Tibial artery (tissue), 4 donors: ENCODE data around the gene GPR153.

Source experiments
- DNase-seq, 2 donors: peaks; one replicate each; pipeline ENCODE4 v3.0.0-alpha.2; 2019
- H3K27ac ChIP-seq, 2 donors: fragments of 200-600 bp; sonication (generic) in 1 of 2; 1 replicate in 1 of 2; 2 replicates in 1 of 2; pipeline ENCODE4 v1.5.1; 2018 to 2019; ENCODE audit warnings: mild to moderate bottlenecking in 1 of 2
- H3K27me3 ChIP-seq, 2 donors: fragments of 200-600 bp; sonication (generic) in 1 of 2; one replicate each; pipeline versions ENCODE4 v1.5.1 to v1.6.0; 2016 to 2019
- H3K36me3 ChIP-seq, 3 donors: fragments of 200-600 bp; sonication (generic) in 2 of 3; one replicate each; pipeline ENCODE4 v1.5.1; 2016 to 2019; ENCODE audit warnings: mild to moderate bottlenecking in 2 of 3
- H3K4me1 ChIP-seq, 4 donors: fragments of 200-600 bp; sonication (generic) in 2 of 4; 1 replicate in 3 of 4; 2 replicates in 1 of 4; pipeline ENCODE4 v1.5.1; 2016 to 2019
- H3K4me3 ChIP-seq, 2 donors: fragments of 200-600 bp; sonication (generic) in 1 of 2; 1 replicate in 1 of 2; 2 replicates in 1 of 2; pipeline ENCODE4 v1.5.1; 2018 to 2019; ENCODE audit warnings: mild to moderate bottlenecking in 2 of 2
- H3K9me3 ChIP-seq, 3 donors: fragments of 200-600 bp; sonication (generic) in 1 of 3; one replicate each; pipeline ENCODE4 v1.5.1; 2016 to 2019
- intact Hi-C: fragments of 100-400 bp; cut with DNase I; formaldehyde crosslinking; loops from one replicate; pipeline ENCODE4 v1.15.0; 2023; ENCODE audit warnings: low total_unique reads
- TF ChIP-seq, protein P1 (sequence below), 2 experiments: fragments of 200-600 bp in 1 of 2; fragments of 450-650 bp in 1 of 2; IDR thresholded peaks; one replicate each; pipeline ENCODE4 v1.5.1; 2017 to 2019; ENCODE audit warnings: antibody characterized with exemption in 2 of 2, mild to moderate bottlenecking in 1 of 2, moderate library complexity in 1 of 2

GPR153 gene

DNA sequence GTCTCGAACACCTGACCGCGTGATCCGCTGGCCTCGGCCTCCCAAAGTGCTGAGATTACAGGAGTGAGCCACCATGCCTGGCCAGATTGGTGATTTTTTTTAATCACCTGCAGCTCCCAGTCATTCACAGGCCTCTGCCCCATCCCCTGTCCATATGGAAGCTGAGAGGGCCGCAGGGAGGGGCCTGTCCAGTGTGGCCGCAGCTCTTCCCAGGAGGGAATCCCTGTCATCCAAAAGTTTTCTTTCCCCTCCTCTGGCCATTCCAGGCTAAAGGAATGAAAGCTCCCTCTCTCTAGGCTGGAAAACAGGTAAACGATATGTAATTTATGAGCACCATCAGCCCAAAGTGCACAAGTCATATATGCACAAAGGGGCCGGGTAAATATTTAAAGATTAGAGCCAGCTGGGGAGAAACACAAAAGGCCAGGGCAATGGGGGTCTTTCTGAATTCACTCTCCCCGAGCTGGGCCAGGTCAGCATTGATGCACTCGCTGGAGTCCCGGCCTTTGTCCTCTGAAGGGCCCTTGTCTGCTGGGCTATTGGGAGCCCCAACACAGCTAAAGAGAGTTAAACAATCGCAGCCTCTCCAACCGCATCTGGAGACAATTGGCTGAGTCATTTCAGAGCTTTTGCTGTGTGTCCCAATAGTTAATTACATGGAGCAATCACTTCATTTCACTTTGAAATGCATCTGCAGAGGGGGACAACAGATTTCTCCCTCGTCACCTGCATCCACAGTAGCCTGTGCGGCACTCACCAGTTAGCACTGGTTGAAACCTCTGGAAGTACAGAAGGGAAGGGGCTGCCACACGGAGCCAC, 20.7 kb downstream of the GPR153 start:
- no peaks in the 10 kb centered on the region for H3K9me3 ChIP-seq
- TF ChIP-seq, protein P1, sequence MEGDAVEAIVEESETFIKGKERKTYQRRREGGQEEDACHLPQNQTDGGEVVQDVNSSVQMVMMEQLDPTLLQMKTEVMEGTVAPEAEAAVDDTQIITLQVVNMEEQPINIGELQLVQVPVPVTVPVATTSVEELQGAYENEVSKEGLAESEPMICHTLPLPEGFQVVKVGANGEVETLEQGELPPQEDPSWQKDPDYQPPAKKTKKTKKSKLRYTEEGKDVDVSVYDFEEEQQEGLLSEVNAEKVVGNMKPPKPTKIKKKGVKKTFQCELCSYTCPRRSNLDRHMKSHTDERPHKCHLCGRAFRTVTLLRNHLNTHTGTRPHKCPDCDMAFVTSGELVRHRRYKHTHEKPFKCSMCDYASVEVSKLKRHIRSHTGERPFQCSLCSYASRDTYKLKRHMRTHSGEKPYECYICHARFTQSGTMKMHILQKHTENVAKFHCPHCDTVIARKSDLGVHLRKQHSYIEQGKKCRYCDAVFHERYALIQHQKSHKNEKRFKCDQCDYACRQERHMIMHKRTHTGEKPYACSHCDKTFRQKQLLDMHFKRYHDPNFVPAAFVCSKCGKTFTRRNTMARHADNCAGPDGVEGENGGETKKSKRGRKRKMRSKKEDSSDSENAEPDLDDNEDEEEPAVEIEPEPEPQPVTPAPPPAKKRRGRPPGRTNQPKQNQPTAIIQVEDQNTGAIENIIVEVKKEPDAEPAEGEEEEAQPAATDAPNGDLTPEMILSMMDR (IDR thresholded peaks at IDR 0.05), result no peak
- H3K4me1 ChIP-seq, result peaks cover 0 to 19% (median 18%) of the 10 kb centered on the region in 4 donors
- peaks cover 10 to 62% of the 10 kb centered on the region in 2 donors for H3K27me3 ChIP-seq
- intact Hi-C loops, result loop anchor here (5.0 kb wide), 2 partner anchors 43 to 188 kb away; partner anchors contain the start of gene RPL22
- DNase-seq, result no peak
- no peak overlapping the region for H3K27ac ChIP-seq
- H3K36me3 ChIP-seq, result no peaks in the 10 kb centered on the region
- no peak overlapping the region for H3K4me3 ChIP-seq

DNA sequence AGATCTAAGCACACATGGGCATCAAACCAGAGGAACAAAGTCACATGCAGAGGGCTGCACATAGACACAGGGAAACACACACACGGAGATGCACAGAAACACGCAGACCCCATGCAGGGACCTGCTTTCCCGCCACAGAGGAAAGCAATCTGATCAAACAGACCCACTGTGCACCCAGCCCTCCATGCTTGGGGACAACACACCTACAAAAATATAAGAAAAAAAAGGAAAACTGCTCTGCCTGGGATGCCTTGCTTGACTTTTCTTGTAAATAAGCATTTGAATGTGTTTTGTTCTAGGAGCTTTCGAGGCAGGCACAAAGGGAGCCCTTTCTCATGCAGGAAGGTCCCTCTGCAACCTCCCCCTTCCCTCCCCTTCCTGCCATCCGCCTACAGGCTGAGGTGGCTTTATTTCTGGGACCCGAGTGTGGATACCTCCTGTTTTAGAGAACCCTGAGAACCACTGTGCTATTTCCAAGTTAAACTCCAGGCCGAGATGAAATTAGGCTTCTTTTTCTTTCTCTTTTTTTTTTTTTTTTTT, 21.6 kb downstream of the GPR153 start:
- TF ChIP-seq, protein P1 (IDR thresholded peaks at IDR 0.05), result no peak
- no peak overlapping the region for H3K27ac ChIP-seq
- no peak for DNase-seq
- intact Hi-C loops, result loop anchor here (5.0 kb wide), 1 partner anchor 42 kb away; the partner anchor contains the start of gene RPL22
- H3K4me1 ChIP-seq, result peaks cover 0 to 27% (median 24%) of the 10 kb centered on the region in 4 donors
- peaks cover 10 to 55% of the 10 kb centered on the region in 2 donors for H3K27me3 ChIP-seq
- H3K9me3 ChIP-seq, result no peaks in the 10 kb centered on the region
- H3K36me3 ChIP-seq, result no peaks in the 10 kb centered on the region
- H3K4me3 ChIP-seq, result no peak overlapping the region

DNA sequence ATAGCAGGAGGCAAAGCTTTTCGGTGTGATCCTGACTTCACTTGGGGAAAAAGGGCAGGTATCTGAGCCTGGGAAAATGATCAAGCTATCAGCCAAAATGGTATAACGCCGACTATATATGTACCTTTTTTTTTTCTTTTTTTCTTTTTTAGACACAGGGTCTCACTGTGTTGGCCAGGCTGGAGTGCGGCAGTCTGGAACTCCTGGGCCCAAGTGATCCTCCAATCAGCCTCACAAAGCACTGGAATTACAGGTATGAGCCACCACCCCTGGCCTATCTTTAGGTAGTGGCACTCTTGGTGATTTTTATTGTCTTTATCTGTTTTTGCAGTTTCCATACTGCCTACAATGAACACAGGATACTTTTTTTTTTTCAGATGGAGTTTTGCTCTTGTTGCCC, 23.8 kb downstream of the GPR153 start:
- H3K9me3 ChIP-seq, result no peaks in the 10 kb centered on the region
- H3K36me3 ChIP-seq, result peaks cover 5 to 20% (median 14%) of the 10 kb centered on the region in 3 donors
- DNase-seq, result no peak
- no peak overlapping the region for H3K4me3 ChIP-seq
- intact Hi-C loops, result loop anchor here (5.0 kb wide), 1 partner anchor 40 kb away; the partner anchor contains the start of gene RPL22
- H3K27me3 ChIP-seq, result peaks cover 0 to 33% of the 10 kb centered on the region in 2 donors
- H3K4me1 ChIP-seq, result peaks cover 0 to 26% (median 20%) of the 10 kb centered on the region in 4 donors
- TF ChIP-seq, protein P1 (IDR thresholded peaks at IDR 0.05), result no peak
- no peak overlapping the region for H3K27ac ChIP-seq

DNA sequence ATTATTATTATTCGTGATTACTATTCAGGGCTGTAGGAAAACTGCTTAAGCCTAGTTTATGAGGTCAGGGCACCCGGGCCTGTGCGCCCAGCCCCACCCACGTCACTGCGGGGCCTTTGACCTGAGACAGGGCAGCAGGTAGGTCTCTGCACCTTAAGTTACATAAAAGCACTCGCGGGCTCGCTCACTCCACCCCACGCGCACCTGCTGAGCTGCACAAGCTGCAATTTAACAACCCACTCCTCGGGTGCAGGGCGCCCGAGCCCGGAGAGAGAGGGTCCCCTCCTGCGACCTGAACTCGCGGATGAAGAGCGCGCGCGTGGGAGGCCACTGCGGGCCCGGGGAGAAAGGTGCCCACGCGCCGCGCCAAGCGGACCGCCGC, 25.6 kb downstream of the GPR153 start:
- intact Hi-C loops, result loop anchor here (5.0 kb wide), 1 partner anchor 38 kb away; the partner anchor contains the start of gene RPL22
- Histone ChIP-seq H3K36me3 (peaks cover 23 to 37% (median 31%) of the 10 kb centered on the region in 3 donors), H3K4me3 (peak overlapping the region; percentile 64 to 85), H3K27ac (peak overlapping the region; percentile 39 to 60), H3K9me3 (no peaks in the 10 kb centered on the region), H3K4me1 (peaks cover 0 to 19% (median 13%) of the 10 kb centered on the region in 4 donors), H3K27me3 (peaks cover 0 to 16% of the 10 kb centered on the region in 2 donors)
- TF ChIP-seq, protein P1 (IDR thresholded peaks at IDR 0.05), result no peak
- no peak for DNase-seq

DNA sequence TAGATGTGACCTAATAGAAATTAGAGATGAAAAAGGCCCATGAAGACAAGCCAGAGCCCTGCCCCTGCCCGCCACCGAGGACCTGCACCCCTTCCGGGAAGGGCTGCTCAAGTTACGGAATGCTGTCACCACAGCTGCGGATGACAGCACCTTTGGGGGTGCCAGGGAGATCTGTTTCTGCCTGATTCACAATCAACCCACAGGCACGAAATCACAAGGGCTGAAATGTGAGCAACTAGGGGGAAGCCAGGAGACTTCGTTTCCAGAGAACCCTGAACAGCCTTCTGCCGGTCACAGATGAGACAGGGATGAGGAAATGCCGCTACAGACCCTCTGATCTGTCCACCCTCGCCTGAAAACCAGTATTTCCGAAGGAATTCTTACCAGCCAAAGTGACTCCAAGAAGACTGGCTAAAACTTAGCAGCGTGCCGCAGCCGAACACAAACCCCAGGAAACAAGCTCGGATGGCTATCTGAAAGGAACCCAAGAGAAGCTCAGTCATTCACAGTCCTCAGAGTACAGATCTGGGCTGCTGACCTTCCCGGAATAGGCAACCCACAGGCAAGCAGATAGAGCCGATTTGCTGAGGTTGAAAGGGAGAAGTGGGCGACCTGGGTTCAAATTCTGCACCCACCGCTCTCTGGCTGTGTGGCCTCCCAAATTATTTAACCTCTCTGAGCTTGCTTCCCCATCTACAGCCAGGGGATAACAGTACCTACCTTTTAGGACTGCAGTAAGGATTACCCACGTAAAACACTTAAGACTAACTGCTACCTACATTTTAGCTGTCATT, 26.2 kb downstream of the GPR153 start:
- Histone ChIP-seq H3K27ac (peak overlapping the region; percentile 39 to 60), H3K9me3 (no peaks in the 10 kb centered on the region)

More for the DNA sequence above, 26.2 kb downstream of the GPR153 start:
- Histone ChIP-seq H3K4me1 (peaks cover 0 to 19% (median 13%) of the 10 kb centered on the region in 4 donors), H3K4me3 (peak overlapping the region; percentile 64 to 85), H3K36me3 (peaks cover 29 to 42% (median 37%) of the 10 kb centered on the region in 3 donors), H3K27me3 (peaks cover 0 to 10% of the 10 kb centered on the region in 2 donors)
- intact Hi-C loops, result loop anchor here (5.0 kb wide), 1 partner anchor 37 kb away; the partner anchor contains the start of gene RPL22
- TF ChIP-seq, protein P1 (IDR thresholded peaks at IDR 0.05), result no peak
- DNase-seq, result no peak
